Body of pancreas (tissue), 4 donors: ENCODE measurements around the gene ZNF605.

Experiments used
- CTCF ChIP-seq, 7 experiments: fragments of 450-650 bp in 4 of 7; fragments of 200-600 bp in 3 of 7; sonication (generic) in 3 of 7; IDR thresholded peaks; one replicate each; pipeline ENCODE4 v1.5.1; 2016 to 2019; ENCODE audit warnings: antibody characterized with exemption in 7 of 7
- POLR2A ChIP-seq, 3 donors: fragments of 450-650 bp; IDR thresholded peaks; one replicate each; pipeline ENCODE4 v1.6.1; 2016; ENCODE audit warnings: antibody characterized with exemption in 3 of 3, mild to moderate bottlenecking in 2 of 3

- TF ChIP-seq CTCF (IDR thresholded peaks at IDR 0.05) (no peak), POLR2A (IDR thresholded peaks at IDR 0.05) (no peak)
Measured at GRCh38 chr12:132924356-132924755, 31.8 kb downstream of the ZNF605 start.
